Measurements from ENCODE around the gene DCAKD. TPM values are rescaled to one million over a fixed set of nuclear protein-coding genes. Genes with fewer than 3 reads are reported as not detected.

The DCAKD gene
- total RNA-seq, 5 donors from 2014 or later (not counting 1 experiment from before 2014, with no cell fraction given): 18.7 to 40.7 (median 29.7) TPM

DNA sequence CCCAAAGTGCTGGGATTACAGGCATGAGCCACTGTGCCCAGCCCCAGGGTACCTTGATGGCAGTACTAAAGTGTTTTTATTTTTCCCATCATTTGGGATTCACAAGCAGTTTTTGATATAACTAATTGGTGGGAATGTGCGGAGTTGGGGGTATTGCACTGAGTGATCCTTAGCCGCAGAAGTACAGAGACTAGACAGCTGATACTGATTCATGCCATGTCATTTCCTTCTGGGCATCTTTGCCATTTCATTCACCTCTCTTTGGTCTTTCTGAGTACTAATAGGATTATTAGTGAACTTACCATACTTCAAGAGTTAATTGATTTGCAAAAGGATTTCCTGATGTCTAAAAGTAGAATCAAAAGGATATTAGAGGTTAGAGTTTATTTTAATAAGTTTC is 19.4 kb upstream of the DCAKD start:
- no peak overlapping the region for H3K4me3 Mint-ChIP-seq
- no peak overlapping the region for H3K27ac Mint-ChIP-seq
- no peak for ATAC-seq (replicated peaks in 1 of 4)
- POLR2A ChIA-PET: no interaction called here
- DNase-seq: no peak
- H3K9me3 Mint-ChIP-seq: no peaks in the 10 kb centered on the region
- WGBS (ENCODE audit: insufficient coverage): no CpG with 5 or more reads among the region's 2 CpGs
- Histone ChIP-seq H3K27ac (ENCODE audit: low read length) (no peak overlapping the region), H3K9me3 (no peaks in the 10 kb centered on the region), H3K36me3 (ENCODE audit: control insufficient read depth in 2 of 2, extremely low read depth in 1 of 2, insufficient read depth in 1 of 2, low read length in 1 of 2) (peaks cover 2 to 27% of the 10 kb centered on the region in 2 donors), H3K4me3 (ENCODE audit: control insufficient read depth in 1 of 2, extremely low read depth in 1 of 2, low read length in 1 of 2) (no peak overlapping the region), H3K4me1 (ENCODE audit: control insufficient read depth in 1 of 2, extremely low read depth in 1 of 2, insufficient read depth in 2 of 2, low read length in 2 of 2) (peaks cover 0 to 3% of the 10 kb centered on the region in 2 experiments), H3K27me3 (replicated peaks in 1 of 2; ENCODE audit: control insufficient read depth in 2 of 2, extremely low read depth in 1 of 2, insufficient read depth in 2 of 2, low read length in 1 of 2) (no peaks in the 10 kb centered on the region)
- CTCF ChIA-PET: interaction anchor here in 1 of 2 donors (0.6 kb wide), 1 partner anchor 15 kb away, joined by 3 read pairs; no protein-coding TSS in a partner anchor
- H3K27me3 Mint-ChIP-seq: no peaks in the 10 kb centered on the region
- H3K36me3 Mint-ChIP-seq: peaks cover 17% of the 10 kb centered on the region
- peaks cover 20 to 30% (median 24%) of the 10 kb centered on the region in 3 donors for H3K4me1 Mint-ChIP-seq

DNA sequence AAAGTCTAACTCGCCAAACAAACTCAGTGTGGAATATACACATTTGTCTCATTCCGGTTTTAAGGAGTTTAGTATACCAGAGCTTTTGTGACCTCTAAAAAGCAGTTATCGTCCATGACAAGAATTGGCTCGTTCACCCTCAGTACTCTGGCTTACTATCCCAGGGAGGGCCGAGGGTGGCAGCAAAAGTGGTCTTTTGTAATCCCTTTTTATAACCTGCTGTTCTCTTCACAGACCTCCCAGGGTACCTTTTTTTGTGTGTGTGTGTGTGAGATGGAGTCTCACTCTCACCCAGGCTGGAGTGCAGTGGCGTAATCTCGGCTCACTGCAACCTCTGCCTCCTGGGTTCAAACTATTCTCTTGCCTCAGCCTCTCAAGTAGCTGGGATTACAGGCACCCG is 18.6 kb upstream of the DCAKD start:
- no peaks in the 10 kb centered on the region for H3K27me3 Mint-ChIP-seq
- DNase-seq (no peak), ATAC-seq (replicated peaks in 1 of 4) (no peak)
- peaks cover 20 to 34% (median 29%) of the 10 kb centered on the region in 3 donors for H3K4me1 Mint-ChIP-seq
- Histone ChIP-seq H3K9me3 (no peaks in the 10 kb centered on the region), H3K36me3 (ENCODE audit: control insufficient read depth in 2 of 2, extremely low read depth in 1 of 2, insufficient read depth in 1 of 2, low read length in 1 of 2) (peaks cover 2 to 27% of the 10 kb centered on the region in 2 donors), H3K4me1 (ENCODE audit: control insufficient read depth in 1 of 2, extremely low read depth in 1 of 2, insufficient read depth in 2 of 2, low read length in 2 of 2) (peaks cover 0 to 7% of the 10 kb centered on the region in 2 experiments), H3K4me3 (ENCODE audit: control insufficient read depth in 1 of 2, extremely low read depth in 1 of 2, low read length in 1 of 2) (no peak overlapping the region), H3K27ac (ENCODE audit: low read length) (no peak overlapping the region), H3K27me3 (replicated peaks in 1 of 2; ENCODE audit: control insufficient read depth in 2 of 2, extremely low read depth in 1 of 2, insufficient read depth in 2 of 2, low read length in 1 of 2) (no peaks in the 10 kb centered on the region)
- H3K9me3 Mint-ChIP-seq: no peaks in the 10 kb centered on the region
- no peak overlapping the region for H3K27ac Mint-ChIP-seq
- no peak overlapping the region for H3K4me3 Mint-ChIP-seq
- WGBS (ENCODE audit: insufficient coverage): 100% methylated on average over 3 of the region's 8 CpGs
- ChIA-PET POLR2A (no interaction called here), CTCF (no interaction called here)
- peaks cover 17% of the 10 kb centered on the region for H3K36me3 Mint-ChIP-seq

DNA sequence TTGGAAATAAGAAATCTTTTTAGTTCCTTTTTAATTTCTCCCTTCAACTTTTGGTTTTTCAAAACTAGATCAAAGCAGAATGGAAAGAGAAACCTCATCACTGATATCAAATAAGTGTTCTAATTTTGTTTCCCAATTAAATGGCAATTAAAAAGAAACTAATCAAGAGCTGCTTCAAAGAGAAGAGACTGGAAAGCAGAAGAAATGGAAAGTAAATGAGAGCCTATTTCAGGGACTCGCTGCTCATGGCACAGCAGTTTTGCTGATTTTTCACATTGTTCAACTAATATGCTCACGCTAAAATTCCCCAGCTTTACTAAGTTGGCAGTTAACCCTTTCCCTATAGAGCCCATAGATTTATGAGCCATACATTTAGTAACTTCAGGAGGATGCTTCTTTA is 16.2 kb upstream of the DCAKD start:
- Mint-ChIP-seq H3K9me3 (no peaks in the 10 kb centered on the region), H3K4me1 (peaks cover 25 to 45% (median 45%) of the 10 kb centered on the region in 3 donors), H3K4me3 (no peak overlapping the region), H3K36me3 (peaks cover 7% of the 10 kb centered on the region), H3K27me3 (no peaks in the 10 kb centered on the region), H3K27ac (peak overlapping the region in 1 of 2 donors; percentile 48)
- CTCF ChIA-PET: interaction anchor here in 1 of 2 donors (1.0 to 1.3 kb wide), 3 partner anchors 46 to 131 kb away, joined by 3 to 4 read pairs (median 3); partner anchors contain the start of gene ACBD4
- POLR2A ChIA-PET: interaction anchor here (0.7 kb wide), 2 partner anchors 258 to 300 kb away, joined by 3 read pairs; no protein-coding TSS in a partner anchor
- Histone ChIP-seq H3K36me3 (ENCODE audit: control insufficient read depth in 2 of 2, extremely low read depth in 1 of 2, insufficient read depth in 1 of 2, low read length in 1 of 2) (peaks cover 2 to 14% of the 10 kb centered on the region in 2 donors), H3K27me3 (replicated peaks in 1 of 2; ENCODE audit: control insufficient read depth in 2 of 2, extremely low read depth in 1 of 2, insufficient read depth in 2 of 2, low read length in 1 of 2) (no peaks in the 10 kb centered on the region), H3K9me3 (no peaks in the 10 kb centered on the region), H3K4me3 (ENCODE audit: control insufficient read depth in 1 of 2, extremely low read depth in 1 of 2, low read length in 1 of 2) (no peak overlapping the region), H3K27ac (ENCODE audit: low read length) (no peak overlapping the region), H3K4me1 (ENCODE audit: control insufficient read depth in 1 of 2, extremely low read depth in 1 of 2, insufficient read depth in 2 of 2, low read length in 2 of 2) (peaks cover under 1 to 23% of the 10 kb centered on the region in 2 experiments)
- ATAC-seq (replicated peaks in 1 of 4): no peak
- no peak for DNase-seq
- WGBS (ENCODE audit: insufficient coverage): no CpG with 5 or more reads among the region's 2 CpGs

DNA sequence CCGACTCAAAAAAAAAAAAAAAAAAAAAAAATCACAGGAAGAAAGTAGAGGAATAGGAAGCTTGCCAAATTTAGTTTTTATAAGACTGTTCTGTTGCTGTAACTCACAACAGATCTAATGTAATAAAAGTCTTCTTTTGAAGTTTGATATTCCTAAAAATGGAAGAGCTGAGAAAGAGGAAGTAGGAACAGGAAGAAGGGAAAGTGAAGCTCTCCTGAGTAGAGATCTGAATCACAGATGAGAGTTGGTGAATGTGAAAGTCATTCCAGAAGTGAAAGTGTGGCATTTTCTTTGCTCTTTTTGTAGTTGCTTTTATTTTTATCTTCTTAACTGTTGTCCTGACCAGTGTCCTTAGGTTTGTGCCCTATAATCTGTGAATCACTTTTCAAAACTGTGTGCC is 11.8 kb upstream of the DCAKD start:
- H3K4me3 ChIP-seq (ENCODE audit: control insufficient read depth in 1 of 2, extremely low read depth in 1 of 2, low read length in 1 of 2): no peak overlapping the region
- POLR2A ChIA-PET: interaction anchor here in 1 of 2 donors (0.6 kb wide), 1 partner anchor 186 kb away, joined by 3 read pairs; no protein-coding TSS in a partner anchor
- Mint-ChIP-seq H3K27me3 (no peaks in the 10 kb centered on the region), H3K27ac (peak overlapping the region in 1 of 2 donors; percentile 63), H3K4me3 (peak overlapping the region in 2 of 3 donors; percentile 39 to 85), H3K36me3 (peaks cover 7% of the 10 kb centered on the region), H3K4me1 (peaks cover 43 to 77% (median 70%) of the 10 kb centered on the region in 3 donors), H3K9me3 (no peaks in the 10 kb centered on the region)
- no CpG with 5 or more reads among the region's 1 CpG for WGBS (ENCODE audit: insufficient coverage)
- H3K9me3 ChIP-seq: no peaks in the 10 kb centered on the region
- H3K27ac ChIP-seq (ENCODE audit: low read length): no peak overlapping the region
- CTCF ChIA-PET: interaction anchor here (0.7 to 1.6 kb wide), 2 partner anchors 72 to 86 kb away, joined by 4 to 8 read pairs; partner anchors contain the start of gene ACBD4 (in 1 of the 2)
- ATAC-seq (replicated peaks in 1 of 4) (no peak), DNase-seq (no peak)
- peaks cover 2 to 10% of the 10 kb centered on the region in 2 donors for H3K36me3 ChIP-seq (ENCODE audit: control insufficient read depth in 2 of 2, extremely low read depth in 1 of 2, insufficient read depth in 1 of 2, low read length in 1 of 2)
- H3K27me3 ChIP-seq (replicated peaks in 1 of 2; ENCODE audit: control insufficient read depth in 2 of 2, extremely low read depth in 1 of 2, insufficient read depth in 2 of 2, low read length in 1 of 2): peaks cover 0 to 3% of the 10 kb centered on the region in 2 experiments
- H3K4me1 ChIP-seq (ENCODE audit: control insufficient read depth in 1 of 2, extremely low read depth in 1 of 2, insufficient read depth in 2 of 2, low read length in 2 of 2): peaks cover 14 to 44% of the 10 kb centered on the region in 2 experiments

DNA sequence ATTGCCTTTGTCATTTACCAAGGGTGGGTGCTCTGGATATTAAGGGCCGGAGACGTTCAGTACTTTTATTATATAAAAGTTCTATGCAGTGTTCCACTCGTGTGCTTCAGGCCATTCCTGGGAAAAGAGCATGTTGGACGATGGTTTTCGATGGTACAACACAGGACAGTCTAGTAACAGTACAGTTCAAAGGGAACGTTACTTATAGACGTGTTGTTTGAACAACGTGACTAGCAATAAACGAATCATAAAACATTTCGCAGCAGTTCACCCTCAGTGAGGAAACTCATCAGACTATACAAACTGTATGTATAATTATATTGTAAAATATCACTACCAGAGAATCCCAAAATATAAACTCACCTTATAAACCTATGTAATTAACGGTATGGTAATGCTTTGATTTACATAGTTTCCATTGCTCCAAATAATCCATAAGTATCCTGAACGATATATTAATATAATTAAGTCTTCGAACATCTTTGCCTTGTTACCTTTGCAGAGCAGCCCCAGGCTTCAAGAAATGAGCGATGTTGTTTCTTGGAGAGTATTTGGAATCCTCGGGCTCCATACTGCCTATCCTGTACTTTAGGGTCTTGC is 10.3 kb upstream of the DCAKD start:
- H3K27ac Mint-ChIP-seq: peak overlapping the region; percentile 100
- peaks cover 14 to 42% of the 10 kb centered on the region in 2 experiments for H3K4me1 ChIP-seq (ENCODE audit: control insufficient read depth in 1 of 2, extremely low read depth in 1 of 2, insufficient read depth in 2 of 2, low read length in 2 of 2)
- H3K4me3 ChIP-seq (ENCODE audit: control insufficient read depth in 1 of 2, extremely low read depth in 1 of 2, low read length in 1 of 2): peak overlapping the region; percentile 93 to 98
- H3K36me3 Mint-ChIP-seq: no peaks in the 10 kb centered on the region
- ChIA-PET CTCF (interaction anchor here in 1 of 2 donors (0.6 to 1.3 kb wide), 4 partner anchors 39 to 90 kb away, joined by 3 to 12 read pairs (median 5); partner anchors contain the start of gene ACBD4), POLR2A (interaction anchor here in 1 of 2 donors (1.0 to 1.3 kb wide), 2 partner anchors 87 to 894 kb away, joined by 3 to 5 read pairs; partner anchors contain the start of gene HEXIM1)
- WGBS (ENCODE audit: insufficient coverage): 80% methylated on average over 1 of the region's 15 CpGs
- H3K9me3 ChIP-seq: no peaks in the 10 kb centered on the region
- peaks cover 2 to 7% of the 10 kb centered on the region in 2 donors for H3K36me3 ChIP-seq (ENCODE audit: control insufficient read depth in 2 of 2, extremely low read depth in 1 of 2, insufficient read depth in 1 of 2, low read length in 1 of 2)
- no peaks in the 10 kb centered on the region for H3K9me3 Mint-ChIP-seq
- ATAC-seq (replicated peaks in 1 of 4): no peak
- peaks cover 33 to 64% (median 57%) of the 10 kb centered on the region in 3 donors for H3K4me1 Mint-ChIP-seq
- H3K27me3 Mint-ChIP-seq: no peaks in the 10 kb centered on the region
- no peak for DNase-seq
- H3K4me3 Mint-ChIP-seq: peak overlapping the region; percentile 85 to 100 (median 97)
- peak overlapping the region; percentile 81 for H3K27ac ChIP-seq (ENCODE audit: low read length)
- peaks cover 0 to 3% of the 10 kb centered on the region in 2 experiments for H3K27me3 ChIP-seq (replicated peaks in 1 of 2; ENCODE audit: control insufficient read depth in 2 of 2, extremely low read depth in 1 of 2, insufficient read depth in 2 of 2, low read length in 1 of 2)

DNA sequence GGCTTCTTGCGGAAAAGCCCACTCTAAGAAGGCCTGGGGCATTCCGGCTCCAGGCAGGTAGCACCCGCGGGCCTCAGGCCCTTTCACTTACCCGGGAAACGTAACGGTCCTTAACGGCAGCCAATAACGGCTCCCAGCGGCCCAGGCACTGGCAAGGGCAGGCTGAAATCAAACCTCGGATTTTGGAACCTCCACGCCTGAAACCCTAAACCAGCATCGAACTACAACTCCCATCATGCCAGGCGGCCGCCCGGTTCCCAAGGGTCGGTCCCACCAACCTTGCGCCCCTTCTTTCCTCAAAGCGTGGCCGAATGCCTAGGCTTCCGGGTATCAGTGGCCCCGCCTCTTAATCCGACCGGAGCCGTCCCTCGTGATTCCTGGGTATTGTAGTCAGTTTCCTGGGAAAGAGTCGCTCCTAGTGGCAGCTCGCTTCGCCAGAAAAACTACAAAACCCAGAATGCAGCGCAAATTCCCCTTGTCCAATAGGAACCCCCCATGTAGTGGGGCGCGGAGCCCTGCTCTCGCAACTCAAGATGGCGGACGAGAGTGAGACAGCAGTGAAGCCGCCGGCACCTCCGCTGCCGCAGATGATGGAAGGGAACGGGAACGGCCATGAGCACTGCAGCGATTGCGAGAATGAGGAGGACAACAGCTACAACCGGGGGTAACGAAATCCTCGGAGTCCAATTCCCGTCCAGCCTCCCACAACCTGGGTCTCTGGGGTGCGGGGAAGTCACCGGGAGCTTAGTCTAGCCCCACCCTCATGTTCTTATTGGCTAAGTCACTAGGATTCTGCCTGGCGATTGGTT is 9.6 kb upstream of the DCAKD start, which contains the start of gene NMT1:
TSS of gene NMT1 (plus strand) at position 521 of the 809 bp plus-strand sequence. CDS start at position 534, 13 bp downstream.
- Mint-ChIP-seq H3K27ac (peak within 1 kb of the TSS; percentile 100), H3K36me3 (no peaks in the 10 kb centered on the region), H3K4me3 (peak within 1 kb of the TSS; percentile 85 to 100 (median 97)), H3K9me3 (no peaks in the 10 kb centered on the region), H3K4me1 (peaks cover 33 to 62% (median 57%) of the 10 kb centered on the region in 3 donors), H3K27me3 (no peaks in the 10 kb centered on the region)
- Histone ChIP-seq H3K36me3 (ENCODE audit: control insufficient read depth in 2 of 2, extremely low read depth in 1 of 2, insufficient read depth in 1 of 2, low read length in 1 of 2) (peaks cover under 1 to 6% of the 10 kb centered on the region in 2 donors), H3K4me3 (ENCODE audit: control insufficient read depth in 1 of 2, extremely low read depth in 1 of 2, low read length in 1 of 2) (peak within 1 kb of the TSS; percentile 93 to 98), H3K9me3 (no peaks in the 10 kb centered on the region), H3K27ac (ENCODE audit: low read length) (peak within 1 kb of the TSS; percentile 81), H3K4me1 (ENCODE audit: control insufficient read depth in 1 of 2, extremely low read depth in 1 of 2, insufficient read depth in 2 of 2, low read length in 2 of 2) (peaks cover 14 to 41% of the 10 kb centered on the region in 2 experiments), H3K27me3 (replicated peaks in 1 of 2; ENCODE audit: control insufficient read depth in 2 of 2, extremely low read depth in 1 of 2, insufficient read depth in 2 of 2, low read length in 1 of 2) (peaks cover 0 to 3% of the 10 kb centered on the region in 2 experiments)
- DNase-seq: peak; percentile 86 to 98 (median 93)
- ChIA-PET CTCF (interaction anchor here in 1 of 2 donors (0.6 to 1.3 kb wide), 4 partner anchors 38 to 90 kb away, joined by 3 to 12 read pairs (median 5); partner anchors contain the start of gene ACBD4), POLR2A (interaction anchor here in 1 of 2 donors (0.6 to 1.3 kb wide), 3 partner anchors 15 to 894 kb away, joined by 3 to 7 read pairs (median 5); partner anchors contain the start of gene HEXIM1)
- ATAC-seq (replicated peaks in 1 of 4): peak; percentile 88 to 94 (median 92)
- 0% methylated on average over 32 of the region's 50 CpGs for WGBS (ENCODE audit: insufficient coverage)
